HG03575 (cell line): ENCODE measurements around the gene PSG6.
"Not testable (repeated sequence)": the region's sequence is repeated elsewhere in the genome, so short reads cannot be mapped to it uniquely, and the experiment has no call there.

Experiments used
- ATAC-seq: cut with Tn5 transposase; IDR thresholded peaks from one replicate; pipeline ENCODE4 v1.9.1; 2021; ENCODE audit not compliant: unreplicated experiment, insufficient number of reproducible peaks, low FRiP score; ENCODE audit errors: extremely low read depth

The PSG6 gene

DNA sequence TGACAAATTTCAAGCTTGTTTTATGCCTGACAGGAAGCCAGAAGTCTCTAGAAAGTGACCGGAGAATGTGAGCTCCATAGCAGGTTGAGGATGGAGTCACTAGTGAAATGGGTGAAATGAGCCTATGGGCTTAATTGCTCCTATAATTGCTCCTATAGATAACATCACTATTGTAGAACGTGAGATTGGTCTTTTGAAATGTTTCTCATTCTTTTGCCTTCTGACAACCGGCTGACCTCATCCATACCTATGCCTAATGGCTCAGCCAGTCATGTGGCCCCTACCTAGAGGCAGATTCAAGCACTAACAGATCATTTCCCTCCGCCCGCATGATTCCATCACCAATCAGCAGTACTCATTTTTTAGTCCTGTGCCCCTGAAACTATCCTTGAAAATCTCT lies 4.2 kb downstream of the PSG6 start:
- not testable (repeated sequence) for ATAC-seq

DNA sequence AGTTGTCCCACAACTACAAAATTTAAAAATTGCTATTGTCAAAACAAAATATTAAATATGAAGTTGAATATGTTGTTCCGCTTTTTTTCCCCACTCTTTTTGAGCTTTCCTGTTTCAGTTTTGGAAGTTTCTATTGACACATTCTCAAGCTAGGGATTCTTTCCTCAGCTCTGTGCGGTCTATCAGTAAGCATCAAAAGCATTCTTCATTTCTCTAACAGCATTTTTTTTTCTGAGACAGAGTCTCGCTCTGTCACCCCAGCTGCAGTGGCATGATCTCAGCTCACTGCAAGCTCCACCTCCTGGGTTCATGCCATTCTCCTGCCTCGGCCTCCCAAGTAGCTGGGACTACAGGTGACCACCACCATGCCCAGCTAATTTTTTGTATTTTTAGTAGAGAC lies 4.8 kb downstream of the PSG6 start:
- ATAC-seq = not testable (repeated sequence)

DNA sequence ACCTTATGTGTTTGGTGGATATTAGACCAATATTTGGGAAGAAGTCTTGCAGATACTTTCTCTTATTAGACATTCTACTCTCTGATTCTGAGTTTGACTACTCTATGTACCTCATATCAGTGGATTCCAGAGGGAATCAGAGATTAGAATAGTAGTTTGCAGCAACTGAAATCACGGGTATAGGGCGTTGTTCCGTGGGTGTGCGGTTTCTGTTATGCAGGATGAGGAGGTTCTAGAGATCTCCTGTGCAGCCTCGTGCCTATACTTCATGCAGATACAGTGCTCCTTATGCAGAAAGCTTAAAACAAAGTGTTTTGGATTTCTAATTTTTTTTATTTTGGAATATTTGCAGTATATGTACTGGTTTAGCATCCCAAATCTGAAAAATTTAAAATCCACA lies 6.0 kb downstream of the PSG6 start:
- ATAC-seq = not testable (repeated sequence)

DNA sequence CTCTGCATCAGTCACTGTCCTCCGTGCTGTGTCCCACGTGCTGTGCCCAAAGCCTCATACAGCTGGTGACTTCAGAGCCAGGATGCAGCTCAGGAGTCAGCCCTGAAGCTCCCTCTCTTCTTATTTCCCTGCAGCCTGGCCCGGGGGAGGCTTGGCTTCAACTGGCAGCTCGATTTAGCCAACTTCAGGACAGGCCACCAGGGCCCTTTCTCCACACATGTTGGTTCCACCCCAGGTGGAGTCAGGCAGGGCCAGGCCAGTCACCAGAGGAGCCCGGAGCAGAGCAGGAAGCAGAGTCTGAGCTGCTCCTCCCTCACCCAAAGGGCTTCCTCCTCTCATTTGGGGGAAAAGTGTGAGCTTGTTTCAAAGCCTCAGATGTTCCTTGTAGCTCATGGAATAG lies 11.5 kb downstream of the PSG6 start:
- not testable (repeated sequence) for ATAC-seq

DNA sequence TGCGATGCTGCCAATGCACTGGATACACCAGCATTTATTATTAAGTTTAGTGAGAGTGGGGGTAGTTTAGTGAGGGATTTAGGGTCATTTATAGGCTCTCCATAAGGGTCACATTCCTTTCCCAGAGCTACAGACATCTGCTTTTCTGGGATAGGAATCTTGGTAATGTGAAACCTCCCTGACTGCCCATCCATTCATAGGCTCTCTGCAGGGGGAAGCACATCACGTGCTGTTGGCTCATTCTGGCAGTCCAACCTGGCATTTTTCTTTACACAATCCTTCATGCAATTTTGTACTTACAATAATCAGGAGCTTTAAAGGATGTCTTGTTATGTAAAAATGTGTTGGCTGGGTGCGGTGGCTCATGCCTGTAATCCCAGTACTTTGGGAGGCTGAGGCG lies 17.1 kb downstream of the PSG6 start:
- ATAC-seq = not testable (repeated sequence)

DNA sequence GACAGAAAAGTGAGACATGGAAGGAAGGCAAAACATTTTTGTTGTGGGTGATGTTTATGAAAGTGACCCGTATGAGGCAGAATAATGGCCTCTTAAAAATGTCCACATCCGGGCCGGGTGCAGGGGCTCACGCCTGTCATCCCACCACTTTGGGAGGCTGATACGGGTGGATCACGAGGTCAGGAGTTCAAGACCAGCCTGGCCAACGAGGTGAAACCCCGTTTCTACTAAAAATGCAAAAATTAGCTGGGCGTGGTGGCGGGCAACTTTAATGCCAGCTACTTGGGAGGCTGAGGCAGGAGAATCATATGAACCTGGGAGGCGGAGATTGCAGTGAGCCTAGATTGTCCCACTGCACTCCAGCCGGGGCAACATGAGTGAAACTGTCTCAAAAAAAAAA lies 18.0 kb downstream of the PSG6 start:
- ATAC-seq = not testable (repeated sequence)

DNA sequence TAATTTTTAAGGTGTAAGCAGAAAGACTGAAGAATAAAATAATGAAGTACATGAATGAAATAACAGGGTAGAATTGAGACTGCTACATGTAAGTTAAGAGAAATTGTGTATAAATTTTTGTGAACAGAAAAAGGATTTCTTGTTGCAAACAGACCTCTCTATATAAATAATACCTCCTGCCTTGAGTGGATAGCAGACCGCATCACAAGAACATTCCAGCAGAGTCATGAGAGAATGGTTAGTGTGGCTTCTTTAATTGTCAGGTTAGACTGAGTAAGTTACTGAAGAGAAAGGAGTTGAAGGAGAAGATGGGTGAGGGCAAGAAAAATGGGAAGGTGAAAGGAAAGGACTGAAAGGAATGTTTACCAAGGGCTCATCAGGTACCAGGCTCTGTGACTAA lies 18.6 kb downstream of the PSG6 start:
- ATAC-seq = not testable (repeated sequence)

DNA sequence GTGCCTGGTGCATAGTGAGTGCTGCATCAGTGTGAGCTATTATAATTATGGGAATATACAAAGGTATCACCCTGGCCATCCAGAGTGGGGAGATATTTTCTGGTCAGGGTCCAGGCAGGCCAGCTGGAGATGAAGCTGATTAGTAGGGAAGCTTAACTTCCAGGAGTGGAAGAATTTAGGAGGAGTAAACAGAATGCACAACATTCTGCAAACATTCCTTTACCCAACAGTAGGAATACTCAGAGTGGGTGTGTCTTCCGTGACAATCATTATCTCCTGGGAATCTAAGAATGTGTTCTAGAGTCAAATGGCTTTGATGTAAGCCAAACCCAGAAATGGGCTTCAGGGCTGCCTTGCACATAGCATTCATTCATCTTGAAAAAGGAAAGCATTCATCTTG lies 19.0 kb downstream of the PSG6 start:
- not testable (repeated sequence) for ATAC-seq

DNA sequence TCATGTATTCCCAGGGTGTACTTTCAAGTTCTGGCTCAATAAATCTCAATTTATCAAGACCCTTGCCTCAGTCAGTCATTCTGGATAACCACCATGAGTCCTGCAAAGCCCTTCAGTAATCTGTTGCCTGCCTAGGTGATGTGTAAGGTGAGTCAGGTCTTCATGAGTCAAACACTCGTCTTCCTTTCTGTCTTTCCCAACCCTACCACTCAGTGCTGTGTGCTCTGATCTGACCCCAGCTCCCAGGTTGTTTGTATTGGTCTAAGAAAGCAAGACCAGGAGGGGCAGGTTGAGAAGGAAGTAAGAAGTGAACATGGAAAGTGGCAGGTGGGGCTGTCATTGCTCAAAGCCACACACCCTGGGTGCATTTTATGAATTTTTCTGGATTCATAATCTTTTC lies 20.0 kb downstream of the PSG6 start:
- ATAC-seq = not testable (repeated sequence)

DNA sequence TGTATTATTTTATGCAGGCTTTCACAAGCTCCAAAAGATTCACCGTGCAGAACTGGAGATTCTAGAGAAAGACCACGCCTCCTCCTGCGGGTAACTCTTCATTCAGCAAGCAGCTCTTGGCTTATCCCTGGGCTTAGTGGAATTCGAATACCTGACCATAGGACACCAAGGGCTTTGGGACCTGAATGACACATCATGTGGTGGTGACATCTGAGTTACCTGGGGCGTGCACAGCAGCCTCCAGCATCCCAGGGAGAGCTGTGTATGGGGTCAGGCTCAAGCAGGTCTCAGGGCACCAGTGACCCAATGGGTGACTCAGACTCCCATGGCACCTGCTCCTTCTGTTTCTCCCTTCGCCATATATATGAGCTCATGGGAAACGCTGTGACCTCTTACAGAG lies 27.2 kb downstream of the PSG6 start:
- not testable (repeated sequence) for ATAC-seq

DNA sequence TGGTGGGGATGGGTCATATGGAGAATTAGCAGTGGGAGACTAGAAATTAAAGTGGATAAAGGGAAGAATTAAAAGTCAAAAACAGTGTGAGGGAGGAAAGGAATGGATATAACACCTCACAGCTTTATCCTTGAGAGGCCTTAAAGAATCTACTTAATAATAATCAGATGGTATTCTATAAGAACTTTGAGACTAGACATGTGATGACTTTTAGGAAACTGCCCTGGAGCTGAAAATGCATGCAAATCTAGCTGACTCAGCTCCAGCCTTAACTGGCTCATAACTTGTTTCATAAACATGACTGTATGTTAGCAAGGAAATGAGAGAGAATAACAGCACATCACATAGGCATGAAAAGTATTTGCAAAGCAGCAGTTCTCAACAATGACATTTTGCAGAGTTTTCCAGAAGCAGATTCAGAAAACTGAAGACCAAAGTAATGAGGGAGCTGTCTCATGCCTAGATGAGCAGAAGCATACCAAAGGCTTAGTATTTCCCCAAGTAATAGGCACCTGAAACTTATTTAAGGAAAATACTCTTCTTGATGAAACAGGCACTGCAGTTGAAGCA lies 29.7 kb downstream of the PSG6 start:
- ATAC-seq = not testable (repeated sequence)

DNA sequence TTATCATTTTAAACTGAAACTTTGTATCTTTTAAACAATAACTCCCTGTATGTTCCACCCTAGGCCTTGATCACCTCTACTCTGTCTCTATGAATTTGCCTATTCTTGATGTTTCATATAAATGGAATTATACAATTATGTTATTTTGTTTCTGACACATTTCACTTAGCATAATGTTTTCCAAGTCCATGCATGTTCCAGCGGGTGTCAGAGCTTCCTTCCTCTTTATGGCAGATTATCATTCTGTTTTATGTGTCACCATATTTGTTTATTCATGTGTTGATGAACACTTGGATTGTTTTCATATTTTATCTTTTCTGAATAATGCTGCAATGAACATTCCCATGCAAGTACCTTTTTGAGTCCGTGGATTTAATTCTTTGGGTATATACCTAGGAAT lies 35.0 kb downstream of the PSG6 start:
- not testable (repeated sequence) for ATAC-seq

DNA sequence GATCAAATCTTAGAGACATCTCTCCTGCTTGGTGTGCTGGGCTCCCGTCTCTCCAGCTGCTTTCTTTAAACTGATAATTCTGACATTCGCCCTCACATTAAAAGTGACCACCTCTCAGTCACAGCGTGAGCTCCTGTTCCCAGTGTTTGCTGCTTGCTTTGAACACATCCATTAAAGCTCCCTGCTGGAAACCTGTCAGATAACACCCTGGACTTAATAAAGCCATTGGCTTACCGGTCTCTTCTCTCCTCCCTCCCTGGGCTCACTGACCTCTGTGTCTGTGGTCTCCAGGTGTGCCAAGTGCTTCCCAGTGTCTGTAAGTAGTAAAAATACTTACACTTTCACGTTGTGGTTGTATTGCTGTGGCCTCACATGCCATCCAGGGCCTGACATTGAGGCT lies 35.7 kb downstream of the PSG6 start:
- not testable (repeated sequence) for ATAC-seq

DNA sequence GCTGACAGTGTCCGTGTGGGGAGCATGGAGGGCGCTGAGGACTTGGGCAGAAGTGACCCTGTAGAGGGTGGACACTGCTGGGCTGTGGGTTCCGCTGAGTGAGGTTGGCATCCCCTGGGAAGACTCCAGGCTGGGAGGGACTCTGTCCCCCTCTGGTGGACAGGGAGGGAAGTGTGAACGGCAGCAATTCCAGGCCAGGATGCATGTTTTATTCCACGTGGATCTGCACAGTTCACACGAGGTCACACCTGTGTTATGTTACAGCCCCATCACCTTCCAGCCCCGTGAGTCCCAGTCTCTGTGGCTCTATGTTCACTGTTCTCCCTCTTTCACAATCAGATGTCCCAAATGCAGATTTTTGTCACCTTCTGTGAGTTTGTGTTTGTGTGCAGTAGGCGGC lies 36.4 kb downstream of the PSG6 start:
- not testable (repeated sequence) for ATAC-seq

DNA sequence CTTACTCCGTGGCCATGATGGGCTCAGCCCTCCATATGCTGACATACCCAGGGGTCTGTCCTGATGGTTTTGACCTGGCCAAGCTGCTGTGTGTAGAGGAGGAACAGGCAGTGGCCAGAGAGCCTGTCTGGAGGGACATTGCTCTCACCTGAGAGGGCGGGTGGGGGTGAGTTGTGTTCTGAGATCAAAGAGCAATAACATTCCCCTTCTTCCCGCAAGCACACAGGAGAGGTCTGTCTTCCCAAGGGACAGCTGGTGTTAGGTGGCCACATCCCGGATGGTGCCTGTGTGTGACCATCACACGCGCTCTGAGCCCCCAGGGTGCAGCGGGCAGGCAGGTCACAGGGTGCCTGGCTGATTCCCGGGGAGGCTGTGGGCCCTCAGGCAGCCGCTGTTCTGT lies 37.1 kb downstream of the PSG6 start:
- not testable (repeated sequence) for ATAC-seq

DNA sequence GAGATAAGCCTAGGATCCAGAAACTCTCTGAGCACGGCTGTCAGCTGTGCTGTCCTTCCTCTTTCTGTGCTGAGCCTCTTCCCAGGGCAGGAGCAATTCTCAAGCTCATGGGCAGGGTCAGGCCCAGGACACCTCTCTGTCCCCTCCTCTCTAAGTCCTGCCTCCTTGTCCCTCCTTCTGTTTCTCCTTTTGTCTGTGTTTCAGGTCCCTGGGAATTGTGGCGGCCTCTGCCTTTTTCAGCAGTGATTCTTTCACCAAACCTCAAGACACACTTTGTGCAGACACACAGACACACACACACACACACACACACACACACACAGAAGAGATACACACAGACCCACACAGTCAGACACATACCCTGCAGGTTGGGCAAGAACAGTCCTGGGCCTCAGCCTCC lies 38.1 kb downstream of the PSG6 start, which contains the start of gene PSG1:
Gene PSG1, minus strand, starts transcription at position 101 of the 400 bp plus-strand sequence. CDS start 132 bp downstream, outside the sequence.
- no peak for ATAC-seq

DNA sequence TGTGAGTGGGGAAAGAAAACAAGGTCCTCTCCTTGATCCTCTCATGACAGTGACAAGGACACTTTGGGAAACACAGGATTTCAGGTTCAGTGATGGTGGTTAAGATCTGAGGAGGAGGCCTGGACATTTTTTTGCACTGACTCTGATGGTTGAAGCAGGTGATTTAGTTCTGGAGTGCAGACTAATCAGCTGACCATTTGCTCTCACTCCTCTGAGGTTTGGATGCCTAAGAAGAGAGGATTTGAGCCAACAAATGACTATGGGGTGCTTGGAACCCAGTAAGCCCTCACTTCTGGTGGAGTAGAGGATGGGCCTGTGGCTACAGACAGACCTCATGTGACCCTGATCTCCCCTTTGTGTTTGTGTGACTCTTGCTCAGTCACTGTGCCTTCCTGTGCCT lies 41.1 kb downstream of the PSG6 start:
- ATAC-seq = not testable (repeated sequence)

DNA sequence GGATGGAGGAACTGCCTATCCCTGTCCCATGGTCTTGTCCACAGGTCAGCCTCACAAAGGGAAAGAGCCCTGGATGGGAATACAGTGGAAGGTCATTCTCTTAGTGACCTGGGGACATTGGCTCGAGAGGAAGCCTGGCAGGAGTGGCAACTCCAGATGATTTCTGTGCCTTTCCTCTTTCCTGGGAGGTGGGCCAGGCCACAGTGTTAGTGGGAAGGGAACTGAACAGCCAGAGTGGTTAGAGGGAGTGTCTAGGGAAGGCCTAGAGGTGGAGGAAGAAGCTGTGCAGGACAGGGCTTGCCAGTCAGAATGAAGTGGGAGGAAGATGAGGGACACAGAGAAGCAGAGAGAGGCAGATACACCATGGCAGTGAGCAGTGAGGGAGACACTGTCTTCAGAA lies 41.8 kb downstream of the PSG6 start:
- ATAC-seq = not testable (repeated sequence)

DNA sequence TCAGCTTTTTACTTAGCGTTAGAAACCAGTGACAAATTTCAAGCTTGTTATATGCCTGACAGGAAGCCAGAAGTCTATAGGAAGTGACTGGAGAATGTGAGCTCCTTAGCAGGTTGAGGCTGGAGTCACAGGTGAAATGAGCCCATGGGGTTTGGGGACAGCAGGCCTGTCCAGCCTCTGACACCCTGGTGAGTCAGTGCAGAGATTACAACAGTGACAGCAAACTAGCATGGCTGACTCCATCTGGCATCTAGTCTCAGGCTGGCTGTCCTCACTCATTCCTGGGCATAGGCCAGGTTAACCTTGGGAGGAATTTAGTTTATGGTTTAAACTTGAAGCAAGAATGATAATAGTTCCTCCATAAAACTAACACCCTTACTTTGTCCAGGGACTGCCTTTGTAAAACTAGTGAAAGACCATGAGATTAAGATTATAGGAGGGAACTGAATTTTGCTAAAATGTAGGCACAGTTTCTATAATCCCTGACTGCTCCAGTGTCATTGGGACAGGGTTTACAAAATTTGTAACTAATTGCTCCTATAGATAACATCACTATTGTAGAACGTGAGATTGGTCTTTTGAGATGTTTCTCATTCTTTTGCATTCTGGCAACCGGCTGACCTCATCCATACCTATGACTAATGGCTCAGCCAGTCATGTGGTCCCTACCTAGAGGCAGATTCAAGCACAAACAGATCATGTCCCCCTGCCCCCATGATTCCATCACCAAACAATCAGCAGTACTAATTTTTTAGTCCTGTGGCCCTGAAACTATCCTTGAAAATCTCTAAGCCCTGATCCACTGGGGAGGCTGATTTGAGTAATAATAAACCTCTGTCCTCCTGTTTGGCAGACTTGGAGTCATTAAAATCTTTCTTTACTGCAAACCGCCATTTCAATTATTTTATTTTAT lies 42.5 kb downstream of the PSG6 start:
- ATAC-seq = not testable (repeated sequence)

DNA sequence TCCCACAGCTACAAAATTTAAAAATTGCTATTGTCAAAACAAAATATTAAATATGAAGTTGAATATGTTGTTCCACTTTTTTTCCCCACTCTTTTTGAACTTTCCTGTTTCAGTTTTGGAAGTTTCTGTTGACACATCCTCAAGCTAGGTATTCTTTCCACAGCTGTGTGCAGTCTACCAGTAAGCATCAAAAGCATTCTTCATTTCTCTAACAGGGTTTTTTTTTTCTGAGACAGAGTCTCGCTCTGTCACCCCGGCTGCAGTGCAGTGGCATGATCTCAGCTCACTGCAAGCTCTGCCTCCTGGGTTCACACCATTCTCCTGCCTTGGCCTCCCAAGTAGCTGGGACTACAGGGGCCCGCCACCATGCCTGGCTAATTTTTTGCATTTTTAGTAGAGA lies 43.6 kb downstream of the PSG6 start:
- not testable (repeated sequence) for ATAC-seq
